ENCODE measurements around the gene SPEN.

- no peak for TF ChIP-seq CTCF (optimal IDR thresholded peaks at IDR 0.05 in 1 of 3, IDR thresholded peaks at IDR 0.05 in 1 of 3, conservative IDR thresholded peaks at IDR 0.05 in 1 of 3; ENCODE audit: extremely low read depth in 1 of 3, insufficient read depth in 2 of 3, low read length in 3 of 3)
- no peak for TF ChIP-seq EZH2 (IDR thresholded peaks at IDR 0.05; ENCODE audit: low read length)
Measured at GRCh38 chr1:15852036-15852827, 4.7 kb downstream of the SPEN start.

Measured in keratinocyte (primary cell).